HG02571 (cell line): ENCODE data around the gene PRKCQ.

Experiments used
- ATAC-seq: cut with Tn5 transposase; IDR thresholded peaks from one replicate; pipeline ENCODE4 v1.9.1; 2021; ENCODE audit warnings: mild to moderate bottlenecking, moderate library complexity; ENCODE audit not compliant: unreplicated experiment

Gene PRKCQ

GRCh38 chr10:6579904-6580278 lies at the start of gene PRKCQ:
PRKCQ (minus strand) TSS chr10:6580276; CDS start chr10:6515135, 65,141 bp downstream.
- peak; percentile 12 for ATAC-seq

- ATAC-seq: no peak
Measured at GRCh38 chr10:6625428-6625827, 45.4 kb upstream of the PRKCQ start.

- no peak for ATAC-seq
Measured at GRCh38 chr10:6624392-6624791, 44.3 kb upstream of the PRKCQ start.

- ATAC-seq: no peak
Measured at GRCh38 chr10:6622921-6623320, 42.8 kb upstream of the PRKCQ start.

GRCh38 chr10:6621536-6621935 lies 41.5 kb upstream of the PRKCQ start:
- no peak for ATAC-seq

- ATAC-seq: no peak
Measured at GRCh38 chr10:6619660-6620059, 39.6 kb upstream of the PRKCQ start.

GRCh38 chr10:6618340-6618739 lies 38.3 kb upstream of the PRKCQ start:
- ATAC-seq: no peak

GRCh38 chr10:6617309-6618076 lies 37.4 kb upstream of the PRKCQ start:
- ATAC-seq: no peak

GRCh38 chr10:6615971-6616370 lies 35.9 kb upstream of the PRKCQ start:
- no peak for ATAC-seq

GRCh38 chr10:6612371-6612770 lies 32.3 kb upstream of the PRKCQ start:
- no peak for ATAC-seq

- no peak for ATAC-seq
Measured at GRCh38 chr10:6610647-6611046, 30.6 kb upstream of the PRKCQ start.

- no peak for ATAC-seq
Measured at GRCh38 chr10:6609625-6610024, 29.5 kb upstream of the PRKCQ start.

GRCh38 chr10:6607778-6608177 lies 27.7 kb upstream of the PRKCQ start:
- no peak for ATAC-seq

- ATAC-seq: no peak
Measured at GRCh38 chr10:6607182-6607581, 27.1 kb upstream of the PRKCQ start.

- ATAC-seq: no peak
Measured at GRCh38 chr10:6603142-6604125, 23.4 kb upstream of the PRKCQ start.

- no peak for ATAC-seq
Measured at GRCh38 chr10:6602700-6603084, 22.6 kb upstream of the PRKCQ start.

- ATAC-seq: no peak
Measured at GRCh38 chr10:6602026-6602699, 22.1 kb upstream of the PRKCQ start.

GRCh38 chr10:6601246-6601805 lies 21.2 kb upstream of the PRKCQ start:
- ATAC-seq: no peak

GRCh38 chr10:6600224-6600987 lies 20.3 kb upstream of the PRKCQ start:
- no peak for ATAC-seq

GRCh38 chr10:6598679-6599078 lies 18.6 kb upstream of the PRKCQ start:
- no peak for ATAC-seq
